HCT116 (cell line): Measurements from ENCODE around the gene EPHA10. TPM values are rescaled to one million over a fixed set of nuclear protein-coding genes. Genes with fewer than 3 reads are reported as not detected.

Source experiments
- ATAC-seq: fragments of 200-7000 bp; cut with Tn5 transposase; 2 replicates; pipeline ENCODE4 v1.9.1; 2020; ENCODE audit warnings: mild to moderate bottlenecking, moderate library complexity
- BruUV-seq: library from RNA; stranded (reverse); fragments of 400-500 nt; replicated peaks from 2 replicates; lab custom pipeline; 2021; lab: Mats Ljungman, UMichigan
- CTCF ChIA-PET: fragments of 300-600 bp; sonication (Branson Sonifier 250); formaldehyde crosslinking; loops from one replicate; lab custom pipeline; 2021; ENCODE audit warnings: antibody characterized with exemption; lab: Charles Lee
- POLR2A ChIA-PET: fragments of 300-600, 350-600 bp; sonication (Branson Sonifier 250); formaldehyde crosslinking; loops from one replicate; lab custom pipeline; 2021; ENCODE audit warnings: antibody characterized with exemption; lab: Charles Lee
- RAD21 ChIA-PET, 2 experiments: fragments of 300-600 bp; sonication (Branson Sonifier 250); formaldehyde crosslinking; loops; one replicate each; lab custom pipeline; 2023; ENCODE audit warnings: low total read pairs in 2 of 2; ENCODE audit not compliant: uncharacterized antibody in 2 of 2, unreplicated experiment in 2 of 2, low non-redundant PET in 1 of 2; lab: Charles Lee
- DNase-seq: peaks from one replicate; pipeline ENCODE4 v3.0.0-alpha.2; 2010; ENCODE audit warnings: low read depth, low spot score
- H2AFZ ChIP-seq: fragments of 200-600 bp; shearing (Covaris generic), sonication (generic); 2 replicates; pipeline ENCODE4 v1.6.1; 2017; ENCODE audit warnings: low read depth, mixed run types, mixed read lengths, antibody characterized with exemption, low read length; ENCODE audit not compliant: poor library complexity, severe bottlenecking
- H3K27ac ChIP-seq: 2 replicates; pipeline ENCODE4 v1.5.1; 2012; ENCODE audit warnings: low read depth, low read length
- H3K27me3 ChIP-seq: fragments of 200-600 bp; sonication (generic); 2 replicates; pipeline ENCODE4 v1.6.1; 2016; ENCODE audit warnings: mixed run types, low read length, mixed read lengths; ENCODE audit not compliant: insufficient read depth
- H3K36me3 ChIP-seq, 2 experiments: fragments of 200-500 bp in 1 of 2; fragments of 200-600 bp in 1 of 2; sonication (Bioruptor generic) in 1 of 2; sonication (generic) in 1 of 2; 2 replicates each; pipeline versions ENCODE4 v1.5.1 to v1.6.1; 2014 to 2016; ENCODE audit warnings: low read length in 2 of 2, inconsistent platforms in 1 of 2, mixed read lengths in 1 of 2, mixed run types in 1 of 2; ENCODE audit not compliant: insufficient read depth in 2 of 2, control insufficient read depth in 1 of 2
- H3K4me1 ChIP-seq, 2 experiments: fragments of 200-600 bp in 1 of 2; sonication (generic) in 1 of 2; 2 replicates each; pipeline versions ENCODE4 v1.5.1 to v1.6.1; 2012 to 2017; ENCODE audit warnings: low read length in 2 of 2, inconsistent platforms in 1 of 2, mild to moderate bottlenecking in 1 of 2, mixed read lengths in 1 of 2, mixed run types in 1 of 2, moderate library complexity in 1 of 2; ENCODE audit not compliant: insufficient read depth in 2 of 2, control insufficient read depth in 1 of 2
- H3K4me2 ChIP-seq: fragments of 200-600 bp; sonication (generic); 2 replicates; pipeline ENCODE4 v1.6.1; 2017; ENCODE audit warnings: mixed run types, low read length, mixed read lengths
- H3K4me3 ChIP-seq, 2 experiments: fragments of 200-600 bp in 1 of 2; sonication (generic) in 1 of 2; replicated peaks in 1 of 2; 2 replicates each; pipeline ENCODE4 v1.5.1; 2011 to 2016; ENCODE audit warnings: low read length in 2 of 2, control low read depth in 1 of 2, low read depth in 1 of 2, mild to moderate bottlenecking in 1 of 2, mixed read lengths in 1 of 2, mixed run types in 1 of 2
- H3K79me2 ChIP-seq: fragments of 200-600 bp; sonication (generic); 2 replicates; pipeline ENCODE4 v1.6.1; 2017; ENCODE audit warnings: mild to moderate bottlenecking, mixed run types, low read length, moderate library complexity, mixed read lengths; ENCODE audit not compliant: insufficient read depth
- H3K9ac ChIP-seq: fragments of 200-600 bp; sonication (generic); 2 replicates; pipeline ENCODE4 v1.6.1; 2016; ENCODE audit warnings: low read length, mixed read lengths
- H3K9me2 ChIP-seq: fragments of 200-600 bp; sonication (generic), shearing (Covaris generic); 2 replicates; pipeline ENCODE4 v1.6.1; 2017; ENCODE audit warnings: mixed run types, mild to moderate bottlenecking, moderate library complexity; ENCODE audit not compliant: insufficient read depth
- H3K9me3 ChIP-seq, 2 experiments: fragments of 200-500 bp in 1 of 2; fragments of 200-600 bp in 1 of 2; sonication (Bioruptor generic) in 1 of 2; sonication (generic) in 1 of 2; 2 replicates each; pipeline ENCODE4 v1.6.1; 2014 to 2017; ENCODE audit warnings: low read length in 2 of 2, mixed read lengths in 2 of 2, inconsistent platforms in 1 of 2, low read depth in 1 of 2, mild to moderate bottlenecking in 1 of 2, mixed run types in 1 of 2, moderate library complexity in 1 of 2; ENCODE audit not compliant: control insufficient read depth in 1 of 2, insufficient read depth in 1 of 2
- H4K20me1 ChIP-seq: fragments of 200-600 bp; sonication (generic), shearing (Covaris generic); 2 replicates; pipeline ENCODE4 v1.6.1; 2017; ENCODE audit warnings: mixed run types, mild to moderate bottlenecking, moderate library complexity; ENCODE audit not compliant: insufficient read depth
- CEBPB ChIP-seq: IDR thresholded peaks from 2 replicates; pipeline ENCODE4 v1.6.1; 2012; ENCODE audit warnings: low read depth
- EGR1 ChIP-seq: IDR thresholded peaks from 2 replicates; pipeline ENCODE4 v1.6.1; 2012; ENCODE audit warnings: low read depth
- ELF1 ChIP-seq: IDR thresholded peaks from 2 replicates; pipeline ENCODE4 v1.6.1; 2012; ENCODE audit warnings: low read depth, borderline replicate concordance
- EZH2 ChIP-seq: fragments of 200-600 bp; sonication (generic); IDR thresholded peaks from 2 replicates; pipeline ENCODE4 v1.6.1; 2017; ENCODE audit warnings: antibody characterized with exemption, mixed run types
- FOSL1 ChIP-seq: IDR thresholded peaks from 2 replicates; pipeline ENCODE4 v1.6.1; 2012; ENCODE audit warnings: low read depth
- MAX ChIP-seq: IDR thresholded peaks from 2 replicates; pipeline ENCODE4 v1.6.1; 2012
- POLR2A ChIP-seq: IDR thresholded peaks from 2 replicates; pipeline ENCODE4 v1.7.0; 2011; ENCODE audit warnings: borderline replicate concordance; ENCODE audit not compliant: insufficient read depth, insufficient read length; ENCODE audit errors: extremely low read depth
- POLR2AphosphoS5 ChIP-seq: IDR thresholded peaks from 2 replicates; pipeline ENCODE4 v1.6.1; 2011; ENCODE audit warnings: mild to moderate bottlenecking, low read depth, low read length, moderate library complexity
- RAD21 ChIP-seq: IDR thresholded peaks from 2 replicates; pipeline ENCODE4 v1.6.1; 2012; ENCODE audit warnings: low read depth, mild to moderate bottlenecking
- REST ChIP-seq: IDR thresholded peaks from 2 replicates; pipeline ENCODE4 v1.6.1; 2012; ENCODE audit warnings: low read depth
- SIN3A ChIP-seq: IDR thresholded peaks from 2 replicates; pipeline ENCODE4 v1.6.1; 2012; ENCODE audit warnings: low read depth
- SP1 ChIP-seq: IDR thresholded peaks from 2 replicates; pipeline ENCODE4 v1.6.1; 2012; ENCODE audit warnings: low read depth
- SRF ChIP-seq: IDR thresholded peaks from 2 replicates; pipeline ENCODE4 v1.6.1; 2012; ENCODE audit warnings: low read depth
- TCF7L2 ChIP-seq: IDR thresholded peaks from 2 replicates; pipeline ENCODE4 v1.7.0; 2011; ENCODE audit warnings: borderline replicate concordance, inconsistent platforms; ENCODE audit not compliant: insufficient read depth, insufficient read length; ENCODE audit errors: extremely low read depth
- YY1 ChIP-seq: IDR thresholded peaks from 2 replicates; pipeline ENCODE4 v1.6.1; 2011; ENCODE audit warnings: low read length, low read depth, moderate library complexity, mild to moderate bottlenecking; ENCODE audit not compliant: insufficient replicate concordance; ENCODE audit errors: extremely low read depth
- ZBTB33 ChIP-seq: IDR thresholded peaks from 2 replicates; pipeline ENCODE4 v1.6.1; 2011; ENCODE audit warnings: mild to moderate bottlenecking, low read length, moderate library complexity; ENCODE audit not compliant: insufficient replicate concordance; ENCODE audit errors: extremely low read depth
- ZFX ChIP-seq: fragments of 450-650 bp; IDR thresholded peaks from 2 replicates; pipeline ENCODE4 v1.6.1; 2017
- ZNF274 ChIP-seq: fragments of 200-500 bp; sonication (Bioruptor generic); IDR thresholded peaks from 2 replicates; pipeline ENCODE4 v1.6.1; 2014; ENCODE audit warnings: mild to moderate bottlenecking, low read depth, low read length, inconsistent platforms
- intact Hi-C: fragments of 100-400 bp; cut with micrococcal nuclease; formaldehyde crosslinking; loops from 2 replicates; pipeline ENCODE4 v1.10.0; 2022
- total RNA-seq: library from RNA; stranded (reverse); gene quantifications from one replicate; pipeline ENCODE4 v1.2.1, GENCODE V29; 2021; ENCODE audit not compliant: unreplicated experiment
- TF ChIP-seq, protein P1 (sequence below), 3 experiments: fragments of 200-600 bp in 1 of 3; sonication (generic) in 1 of 3; IDR thresholded peaks in 2 of 3; conservative IDR thresholded peaks in 1 of 3; 2 replicates each; pipeline ENCODE4 v1.5.1; 2012 to 2017; ENCODE audit warnings: low read depth in 2 of 3, low read length in 2 of 3, antibody characterized with exemption in 1 of 3, borderline replicate concordance in 1 of 3, control low read depth in 1 of 3, mild to moderate bottlenecking in 1 of 3, mixed read lengths in 1 of 3, mixed run types in 1 of 3, moderate library complexity in 1 of 3; ENCODE audit not compliant: insufficient read depth in 1 of 3

Gene EPHA10
- total RNA-seq, 1 experiment from 2014 or later = 6.5 TPM

DNA sequence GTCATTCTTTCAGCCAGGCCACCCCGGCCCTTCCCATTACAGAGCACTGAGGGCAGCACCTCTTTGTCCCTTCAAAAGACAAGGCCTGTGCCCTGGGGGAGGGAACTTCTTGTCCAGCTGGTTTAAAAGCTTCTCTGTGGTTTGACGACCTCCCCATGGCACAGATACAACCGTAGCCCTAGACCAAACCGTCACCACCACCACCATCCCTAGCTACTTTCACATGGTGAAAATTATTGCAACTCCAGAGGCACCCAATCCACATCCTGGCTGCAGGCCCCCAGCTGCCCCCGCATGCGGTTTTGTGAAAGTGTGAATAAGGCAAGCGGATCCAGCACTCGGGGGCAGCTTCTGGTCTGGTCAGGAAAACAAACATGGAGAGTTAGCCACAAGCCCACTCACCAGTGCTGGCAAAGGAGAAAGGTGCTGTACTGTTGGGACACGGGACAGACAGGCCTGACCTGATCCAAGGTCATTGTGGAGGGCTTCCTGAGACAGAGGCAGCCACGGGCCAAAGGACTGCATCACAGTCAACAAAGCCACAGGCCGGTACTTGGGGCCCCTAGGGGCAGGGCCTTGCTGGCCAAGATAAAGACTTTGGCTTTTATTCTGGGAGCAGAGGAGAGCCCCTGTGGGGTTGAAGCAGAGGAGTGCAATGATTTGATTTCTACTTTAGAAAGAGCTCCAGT, 41.4 kb downstream of the EPHA10 start:
- RAD21 ChIA-PET = no interaction called here
- H3K4me2 ChIP-seq = no peak overlapping the region
- no peaks in the 10 kb centered on the region for H3K36me3 ChIP-seq
- no peak for DNase-seq
- H2AFZ ChIP-seq = no peak overlapping the region
- H3K4me1 ChIP-seq = no peaks in the 10 kb centered on the region
- no peaks in the 10 kb centered on the region for H4K20me1 ChIP-seq
- no peak for TF ChIP-seq EGR1
- no peak for TF ChIP-seq TCF7L2
- no peak for TF ChIP-seq RAD21
- no peak for TF ChIP-seq FOSL1
- TF ChIP-seq, protein P1, sequence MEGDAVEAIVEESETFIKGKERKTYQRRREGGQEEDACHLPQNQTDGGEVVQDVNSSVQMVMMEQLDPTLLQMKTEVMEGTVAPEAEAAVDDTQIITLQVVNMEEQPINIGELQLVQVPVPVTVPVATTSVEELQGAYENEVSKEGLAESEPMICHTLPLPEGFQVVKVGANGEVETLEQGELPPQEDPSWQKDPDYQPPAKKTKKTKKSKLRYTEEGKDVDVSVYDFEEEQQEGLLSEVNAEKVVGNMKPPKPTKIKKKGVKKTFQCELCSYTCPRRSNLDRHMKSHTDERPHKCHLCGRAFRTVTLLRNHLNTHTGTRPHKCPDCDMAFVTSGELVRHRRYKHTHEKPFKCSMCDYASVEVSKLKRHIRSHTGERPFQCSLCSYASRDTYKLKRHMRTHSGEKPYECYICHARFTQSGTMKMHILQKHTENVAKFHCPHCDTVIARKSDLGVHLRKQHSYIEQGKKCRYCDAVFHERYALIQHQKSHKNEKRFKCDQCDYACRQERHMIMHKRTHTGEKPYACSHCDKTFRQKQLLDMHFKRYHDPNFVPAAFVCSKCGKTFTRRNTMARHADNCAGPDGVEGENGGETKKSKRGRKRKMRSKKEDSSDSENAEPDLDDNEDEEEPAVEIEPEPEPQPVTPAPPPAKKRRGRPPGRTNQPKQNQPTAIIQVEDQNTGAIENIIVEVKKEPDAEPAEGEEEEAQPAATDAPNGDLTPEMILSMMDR (IDR thresholded peaks at IDR 0.05 in 2 of 3, conservative IDR thresholded peaks at IDR 0.05 in 1 of 3; ENCODE audit: borderline replicate concordance in 1 of 3, insufficient read depth in 1 of 3, low read depth in 2 of 3, low read length in 2 of 3) = no peak
- no peak for TF ChIP-seq ZBTB33
- TF ChIP-seq YY1 = no peak
- TF ChIP-seq REST = no peak
- TF ChIP-seq SP1 = no peak
- TF ChIP-seq POLR2A = no peak
- TF ChIP-seq CEBPB = no peak
- no peak for TF ChIP-seq ELF1
- no peak for TF ChIP-seq SIN3A
- no peak for TF ChIP-seq POLR2AphosphoS5
- TF ChIP-seq MAX = no peak
- no peak for TF ChIP-seq SRF
- no peak for TF ChIP-seq ZFX
- TF ChIP-seq ZNF274 = no peak
- no peak for TF ChIP-seq EZH2
- TF ChIP-seq, all 23 proteins: peak for 0
- ATAC-seq = no peak
- no peak overlapping the region for H3K9ac ChIP-seq
- ChIA-PET CTCF (no interaction called here), POLR2A (no interaction called here)
- no TSS peak for BruUV-seq
- no peak overlapping the region for H3K27ac ChIP-seq
- no peaks in the 10 kb centered on the region for H3K79me2 ChIP-seq
- no peaks in the 10 kb centered on the region for H3K9me2 ChIP-seq
- no peaks in the 10 kb centered on the region for H3K9me3 ChIP-seq
- H3K27me3 ChIP-seq = no peaks in the 10 kb centered on the region
- intact Hi-C loops = no loop called here
- no peak overlapping the region for H3K4me3 ChIP-seq
